HG03354 (cell line): ENCODE results near the gene FREM3.
"Not testable (repeated sequence)": the region's sequence is repeated elsewhere in the genome, so short reads cannot be mapped to it uniquely, and the experiment has no call there.

Source experiments
- ATAC-seq: cut with Tn5 transposase; IDR thresholded peaks from one replicate; pipeline ENCODE4 v1.9.1; 2021; ENCODE audit warnings: mild to moderate bottlenecking; ENCODE audit not compliant: unreplicated experiment, poor library complexity, severe bottlenecking

Gene FREM3

DNA sequence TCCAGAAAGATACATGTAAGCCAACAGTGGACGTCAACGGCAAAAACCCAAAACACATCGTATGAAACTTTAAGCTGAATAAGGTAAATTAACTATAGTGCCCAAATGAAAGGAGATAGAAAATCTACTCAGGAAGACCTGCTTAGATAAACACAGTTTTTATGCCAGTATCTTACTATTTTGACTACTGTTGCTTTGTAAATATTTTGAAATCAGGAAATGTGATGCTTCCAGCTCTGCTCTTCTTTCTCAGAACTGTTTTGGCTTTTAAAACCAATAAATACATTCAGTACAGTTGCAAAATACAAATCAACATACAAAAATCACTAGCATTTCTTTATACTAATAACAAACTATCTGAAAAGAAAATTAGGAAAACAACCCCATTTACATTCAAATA, 103.2 kb downstream of the FREM3 start:
- ATAC-seq = no peak

DNA sequence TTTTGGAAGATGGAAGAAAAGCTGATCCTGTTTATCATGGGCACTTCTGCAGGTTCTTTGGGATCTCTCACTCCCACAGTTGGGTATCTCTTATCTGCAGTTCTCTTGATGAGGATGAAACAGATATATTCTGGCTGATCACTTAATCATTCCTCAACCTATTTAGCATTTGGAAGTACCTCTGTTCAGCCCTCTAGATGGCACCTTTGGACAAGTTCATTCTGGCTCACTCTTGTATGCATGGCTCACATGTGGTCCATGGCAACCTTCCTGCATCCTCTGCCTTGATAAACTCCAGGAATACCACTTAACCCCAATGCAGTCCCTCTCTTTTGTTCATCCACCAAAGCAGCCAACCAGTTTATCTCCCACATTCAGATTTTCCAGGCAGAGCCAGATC, 112.8 kb downstream of the FREM3 start:
- no peak for ATAC-seq

GRCh38 chr4:143586080-143586479, 114.4 kb downstream of the FREM3 start:
- no peak for ATAC-seq

- no peak for ATAC-seq
These were observed 114.9 kb downstream of the FREM3 start for GRCh38 chr4:143585548-143585947.

DNA sequence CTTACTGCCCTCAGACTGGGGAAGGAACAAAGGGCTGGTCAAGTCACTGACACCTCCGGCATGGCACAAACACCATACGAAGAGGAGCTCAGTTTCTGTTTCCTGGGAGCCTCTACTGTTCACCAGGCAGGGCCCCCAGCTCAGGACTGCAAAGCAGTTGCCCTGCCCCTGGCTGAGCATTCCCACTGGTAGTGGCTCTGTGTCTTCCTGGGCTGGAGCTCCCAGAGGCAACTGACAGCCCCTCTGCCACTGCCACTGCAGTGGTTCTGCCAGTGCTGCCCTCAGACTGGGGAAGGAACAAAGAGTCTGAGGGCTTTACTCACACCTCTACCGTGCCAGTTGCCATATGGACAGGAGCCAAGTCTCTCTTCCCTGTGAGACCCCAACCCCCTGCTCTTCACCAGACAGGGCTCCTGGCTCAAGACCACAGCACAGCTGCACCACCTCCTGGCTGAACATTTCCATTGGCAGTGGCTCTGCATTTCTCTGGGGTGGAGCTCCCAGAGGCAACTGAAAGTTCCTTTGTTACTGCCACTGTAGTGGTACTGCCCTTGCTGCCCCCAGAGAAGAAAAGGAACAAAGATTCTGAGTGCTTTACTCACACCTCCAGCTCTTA, 119.0 kb downstream of the FREM3 start:
- ATAC-seq = no peak

GRCh38 chr4:143575331-143575730, 125.1 kb downstream of the FREM3 start:
- no peak for ATAC-seq

DNA sequence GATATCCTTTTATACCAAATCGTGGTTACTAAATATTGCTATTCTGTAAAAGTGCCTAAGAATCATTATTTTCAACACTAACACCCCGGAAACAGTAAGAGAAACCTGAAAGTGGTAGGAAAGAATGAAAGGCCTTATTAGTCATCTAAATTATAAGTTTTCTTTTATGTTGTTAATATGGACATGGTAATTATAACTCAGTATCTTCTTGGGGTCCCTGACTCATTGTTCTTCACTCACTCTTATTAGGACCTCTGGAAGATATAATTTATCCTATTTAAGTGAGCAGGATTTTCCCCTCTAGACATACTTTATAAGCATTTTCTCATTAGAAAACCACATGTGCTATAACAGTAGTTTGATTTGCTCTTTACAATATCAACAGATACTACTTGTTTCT, 136.0 kb downstream of the FREM3 start:
- ATAC-seq = no peak

GRCh38 chr4:143559757-143560147, 140.7 kb downstream of the FREM3 start:
- ATAC-seq = peak; percentile 2

- ATAC-seq = peak; percentile 91
These were observed 141.4 kb downstream of the FREM3 start for GRCh38 chr4:143558823-143559756.

- no peak for ATAC-seq
These were observed 142.2 kb downstream of the FREM3 start for GRCh38 chr4:143558286-143558685.

DNA sequence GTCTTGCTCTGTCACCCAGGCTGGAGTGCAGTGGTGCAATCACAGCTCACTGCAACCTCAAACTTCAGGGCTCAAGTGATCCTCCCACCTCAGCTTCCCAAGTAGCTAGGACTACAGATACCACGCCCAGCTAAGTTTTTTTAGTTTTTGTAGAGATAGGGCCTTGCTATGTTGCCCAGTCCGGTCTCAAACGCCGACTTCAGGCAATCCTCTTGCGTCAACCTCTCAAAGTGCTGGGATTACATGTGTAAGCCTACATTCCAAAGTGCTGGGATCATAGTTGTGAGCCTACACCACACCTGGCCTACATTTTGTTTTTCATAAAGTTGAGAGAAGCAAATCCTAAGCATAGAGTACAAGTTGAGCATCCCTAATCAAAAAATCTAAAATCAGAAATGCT, 144.8 kb downstream of the FREM3 start:
- no peak for ATAC-seq

DNA sequence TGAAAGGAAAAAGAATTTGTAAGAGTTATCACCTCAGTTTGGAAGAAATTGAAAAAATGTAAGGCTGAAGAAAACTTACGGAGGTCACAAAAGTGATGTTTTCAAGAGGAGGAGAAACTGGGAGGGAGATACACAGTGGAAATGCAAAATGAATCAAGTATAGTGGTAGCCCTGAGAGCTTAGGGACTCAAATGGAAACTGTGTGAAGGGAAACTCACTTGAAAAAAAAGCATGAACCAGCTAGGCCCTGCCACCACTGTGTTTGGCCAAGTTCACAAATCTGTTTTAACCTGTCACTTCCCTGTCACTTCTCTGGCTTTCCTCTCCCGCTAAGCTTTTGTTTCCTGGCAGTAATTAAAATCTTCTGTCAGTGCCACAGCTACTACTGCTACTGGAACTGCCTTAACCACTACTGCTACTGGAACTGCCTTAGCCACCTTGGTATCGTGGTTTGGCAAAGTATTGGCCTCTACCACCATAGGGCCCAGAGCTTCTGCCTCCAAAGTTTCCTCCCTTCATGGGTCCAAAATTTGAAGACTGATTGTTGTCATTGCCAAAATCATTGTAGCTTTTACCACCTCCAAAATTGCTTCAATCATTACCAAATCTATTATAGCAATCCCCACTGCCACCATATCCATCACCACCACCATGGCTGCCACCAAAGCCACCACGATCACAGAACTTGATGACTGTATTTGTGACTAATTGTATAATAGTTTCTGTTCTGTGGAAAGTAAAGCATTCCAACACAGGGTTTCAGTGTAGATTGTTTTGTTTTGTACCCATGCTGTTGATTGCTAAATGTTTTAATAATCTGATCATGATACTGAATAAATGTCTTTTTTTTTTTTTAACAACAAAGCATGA, 145.5 kb downstream of the FREM3 start:
- ATAC-seq = peak; percentile 26

DNA sequence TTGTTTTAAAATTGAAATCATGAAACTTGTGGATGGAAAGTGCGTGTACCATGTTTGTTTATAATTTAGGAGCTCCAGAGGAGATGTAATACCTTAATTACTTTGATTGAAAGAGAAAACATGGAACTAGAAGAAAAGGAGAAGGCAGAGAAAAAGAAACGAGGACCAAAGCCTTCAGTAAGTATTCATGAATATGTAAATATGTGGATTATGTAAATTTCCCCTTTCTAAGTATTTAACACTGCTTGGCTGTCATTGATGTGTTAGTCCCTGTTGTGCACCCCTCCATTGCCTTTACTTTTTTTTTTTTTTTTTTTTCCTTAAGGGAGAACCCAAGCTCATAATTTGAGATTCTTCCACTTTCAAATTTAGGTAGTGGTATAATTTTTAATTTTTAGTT, 150.5 kb downstream of the FREM3 start:
- ATAC-seq = no peak

GRCh38 chr4:143539670-143540023, 160.8 kb downstream of the FREM3 start:
- ATAC-seq = no peak

DNA sequence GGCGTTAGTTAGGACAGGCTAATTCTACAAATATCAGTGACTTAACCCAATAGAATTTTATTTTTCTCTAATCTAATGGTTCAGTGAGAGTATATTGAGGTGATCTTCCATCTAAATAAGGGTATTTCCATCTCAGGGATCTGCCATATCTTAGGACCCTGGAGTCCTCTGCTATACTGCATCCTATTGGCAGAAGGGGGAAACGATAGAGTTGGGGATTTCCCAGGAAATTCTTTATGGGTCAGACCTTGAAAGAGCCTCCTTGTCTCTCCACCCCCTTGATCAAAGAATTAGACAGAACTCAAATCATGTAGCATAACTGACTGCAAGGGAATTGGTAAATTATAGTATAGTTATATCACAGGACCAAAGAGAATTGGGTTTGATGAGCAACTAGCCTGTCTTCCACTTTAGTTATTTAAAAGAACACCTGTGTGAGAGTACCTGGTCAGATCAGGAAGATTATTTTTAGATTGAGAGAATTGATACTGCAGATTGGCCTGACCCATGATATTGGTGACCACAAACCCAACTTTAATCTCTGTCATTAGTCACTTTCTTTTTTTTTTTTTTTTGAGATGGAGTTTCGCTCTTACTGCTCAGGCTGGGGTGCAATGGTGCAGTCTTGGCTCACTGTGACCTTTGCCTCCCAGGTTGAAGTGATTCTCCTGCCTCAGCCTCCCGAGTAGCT, 161.4 kb downstream of the FREM3 start:
- no peak for ATAC-seq

GRCh38 chr4:143531788-143532491, 168.5 kb downstream of the FREM3 start:
- no peak for ATAC-seq

GRCh38 chr4:143531380-143531779, 169.1 kb downstream of the FREM3 start:
- no peak for ATAC-seq

DNA sequence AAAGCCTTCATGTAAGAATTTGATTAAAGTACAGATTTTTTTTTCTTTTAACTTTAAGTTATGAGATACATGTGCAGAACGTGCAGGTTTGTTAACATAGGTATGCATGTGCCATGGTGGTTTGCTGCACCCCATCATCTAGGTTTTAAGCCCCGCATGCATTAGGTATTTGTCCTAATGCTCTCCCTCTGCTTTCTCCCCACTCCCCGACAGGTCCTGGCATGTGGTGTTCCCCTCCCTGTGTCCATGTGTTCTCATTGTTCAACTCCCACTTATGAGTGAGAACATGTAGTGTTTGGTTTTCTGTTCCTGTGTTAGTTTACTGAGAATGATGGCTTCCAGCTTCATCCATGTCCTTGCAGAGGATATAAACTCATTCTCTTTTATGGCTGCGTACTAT, 172.4 kb downstream of the FREM3 start:
- ATAC-seq = not testable (repeated sequence)
